HG02970 (cell line): Measurements from ENCODE around the gene CAMSAP1.

ENCODE experiments used
- ATAC-seq: cut with Tn5 transposase; IDR thresholded peaks from one replicate; pipeline ENCODE4 v1.9.1; 2021; ENCODE audit warnings: mild to moderate bottlenecking, moderate library complexity, moderate number of reproducible peaks; ENCODE audit not compliant: unreplicated experiment, low FRiP score

The CAMSAP1 gene

DNA sequence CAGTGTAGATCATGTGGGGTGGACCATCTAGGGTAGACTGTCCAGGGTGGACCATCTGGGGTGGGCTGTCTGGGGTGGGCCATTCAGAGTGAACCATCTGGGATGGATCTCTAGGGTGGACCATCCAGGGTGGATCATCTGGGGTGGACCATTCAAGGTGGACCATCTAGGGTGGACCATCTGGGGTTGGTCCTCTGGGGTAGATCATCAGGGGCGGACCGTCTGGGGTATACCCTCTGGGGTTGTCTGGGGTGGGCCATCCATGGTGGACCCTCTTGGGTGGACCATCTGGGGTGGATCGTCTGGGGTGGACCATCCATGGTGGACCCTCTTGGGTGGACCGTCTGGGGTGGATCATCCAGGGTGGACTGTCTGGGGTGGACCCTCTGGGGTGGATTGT lies 141.1 kb downstream of the CAMSAP1 start:
- ATAC-seq: no peak

DNA sequence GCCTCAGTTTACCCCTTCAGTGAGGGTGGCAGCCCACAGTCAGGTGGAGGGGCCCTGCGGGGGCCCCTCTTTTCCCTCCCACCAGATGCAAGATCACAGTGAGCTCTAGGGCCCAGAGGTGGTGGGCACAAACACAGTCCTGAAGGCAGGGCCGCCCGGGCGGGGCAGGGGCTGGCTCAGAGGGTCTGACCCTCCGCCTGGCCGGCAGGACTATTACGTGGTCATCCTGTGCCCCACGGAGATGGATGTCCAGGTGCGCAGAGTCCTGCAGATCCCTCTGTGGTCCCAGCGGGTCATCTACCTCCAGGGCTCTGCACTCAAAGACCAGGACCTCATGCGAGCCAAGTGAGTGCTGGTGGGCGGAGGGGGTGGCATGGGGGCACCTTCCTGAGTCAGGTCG lies 141.9 kb downstream of the CAMSAP1 start:
- ATAC-seq: no peak

DNA sequence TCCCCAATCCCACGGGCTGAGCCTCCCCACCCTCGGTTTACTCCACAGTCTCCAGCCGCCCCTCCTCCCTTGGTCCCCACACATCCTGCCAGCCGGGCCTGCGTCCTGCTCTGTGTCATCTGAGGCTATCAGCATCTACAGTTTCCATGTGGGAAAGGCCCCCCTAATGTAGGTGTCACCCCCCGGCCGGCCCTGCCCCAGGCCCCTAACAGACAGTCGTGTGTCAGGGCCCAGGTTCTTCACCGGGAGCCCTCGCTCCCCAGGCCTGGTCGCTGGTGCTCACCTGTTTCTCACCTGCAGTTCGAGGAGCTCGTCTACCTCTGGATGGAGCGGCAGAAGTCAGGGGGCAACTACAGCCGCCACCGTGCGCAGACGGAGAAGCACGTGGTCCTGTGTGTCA lies 142.6 kb downstream of the CAMSAP1 start:
- no peak for ATAC-seq

DNA sequence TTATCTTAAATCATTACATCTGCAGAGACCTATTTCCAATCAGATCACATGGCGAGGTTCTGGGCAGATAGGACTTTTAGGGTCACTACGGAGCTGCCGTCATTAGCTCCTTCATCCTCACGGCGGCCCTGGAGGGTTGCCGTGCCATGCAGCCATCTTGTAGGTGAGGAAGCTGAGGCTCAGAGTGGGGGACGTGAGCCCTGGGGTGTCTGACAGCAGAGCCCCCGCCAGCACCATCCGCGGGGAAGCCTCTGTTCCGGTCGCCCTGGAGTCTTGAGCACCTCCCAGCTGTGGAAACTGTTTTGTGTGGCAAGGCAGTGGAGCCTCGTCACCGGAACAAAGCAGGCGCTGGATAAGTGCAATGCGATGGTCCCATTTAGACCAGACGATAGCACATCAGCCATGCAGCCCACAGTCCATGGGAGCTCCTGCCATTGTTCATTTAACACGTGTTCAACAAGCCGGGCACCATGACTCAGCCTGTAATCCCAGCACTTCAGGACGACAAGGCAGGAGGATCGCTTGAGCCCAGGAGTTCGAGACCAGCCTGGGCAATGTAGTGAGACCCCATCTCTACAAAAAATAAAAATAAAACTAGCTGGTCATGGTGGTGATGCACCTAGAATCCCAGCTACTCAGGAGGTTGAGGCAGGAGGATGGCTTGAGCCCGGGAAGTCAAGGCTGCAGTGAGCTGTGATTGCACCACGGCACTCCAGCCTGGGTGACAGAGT lies 143.5 kb downstream of the CAMSAP1 start:
- no peak for ATAC-seq

DNA sequence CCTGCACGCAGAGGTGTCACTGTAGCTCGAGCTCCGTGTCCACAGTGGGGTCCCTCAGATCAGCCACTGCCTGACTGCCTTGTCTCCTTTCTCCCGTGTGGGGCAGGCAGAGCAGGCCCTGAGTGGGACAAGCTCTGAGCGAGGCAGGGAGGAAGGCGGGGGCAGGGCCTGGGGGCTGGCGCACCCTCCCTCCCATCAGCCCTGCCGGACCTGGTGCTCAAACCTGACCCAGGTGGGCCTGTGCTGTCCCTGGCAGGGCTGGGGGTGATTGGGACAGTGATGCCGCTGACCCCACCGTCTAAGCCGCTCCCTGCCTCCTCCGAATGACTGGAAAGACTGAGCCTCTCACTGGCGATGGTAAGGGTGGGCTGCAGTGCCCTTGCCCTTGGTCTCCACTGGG lies 144.4 kb downstream of the CAMSAP1 start:
- no peak for ATAC-seq

DNA sequence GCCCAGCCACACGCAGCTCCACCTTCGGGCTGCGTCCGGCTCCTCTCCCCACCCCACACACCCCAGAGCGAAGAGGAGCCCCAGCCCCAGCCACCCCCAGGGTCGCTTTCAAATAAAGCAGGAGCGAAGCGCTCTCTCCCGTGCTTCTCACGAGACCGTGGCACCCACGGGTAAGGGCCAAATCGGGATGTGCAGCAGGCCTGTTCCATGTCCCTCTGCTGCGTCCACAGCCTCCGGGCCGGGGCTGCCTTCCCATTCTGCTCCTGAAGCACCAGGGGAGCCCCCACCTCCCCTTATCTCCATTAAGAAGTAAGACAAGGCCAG lies 145.5 kb downstream of the CAMSAP1 start:
- ATAC-seq: no peak

DNA sequence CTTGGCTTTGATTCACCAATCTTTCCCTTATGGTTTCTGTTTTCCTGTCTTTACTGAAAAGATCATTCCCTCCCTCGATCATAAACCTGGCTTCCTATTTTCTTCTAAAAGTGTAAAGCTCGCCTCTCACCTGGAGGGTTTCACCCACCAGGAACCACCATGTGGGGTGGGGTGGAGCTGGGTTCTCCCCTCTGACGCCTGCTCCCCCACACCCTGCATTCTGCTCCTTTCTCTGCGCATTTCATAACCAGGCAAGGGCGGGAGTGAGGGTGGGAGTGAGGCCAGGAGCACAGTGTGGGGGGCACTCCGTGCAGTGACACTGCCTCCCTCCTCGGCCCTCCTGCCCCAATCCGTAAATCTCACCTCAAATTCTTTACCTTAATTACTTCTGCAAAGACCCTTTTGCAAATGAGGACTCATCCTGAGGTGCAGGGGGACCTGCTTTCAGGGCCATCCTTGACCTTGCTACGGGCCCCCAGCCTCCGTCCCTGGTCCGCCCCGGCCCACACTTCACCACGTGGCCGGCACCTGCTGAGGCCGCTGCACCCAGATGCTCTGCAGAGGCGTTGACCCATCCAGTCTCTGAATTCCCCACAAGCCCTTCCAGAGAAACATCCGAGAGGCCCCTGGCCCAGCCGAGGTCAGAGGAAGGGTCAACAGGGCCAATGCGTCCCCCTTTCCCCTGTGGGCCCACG lies 146.0 kb downstream of the CAMSAP1 start:
- ATAC-seq: no peak

DNA sequence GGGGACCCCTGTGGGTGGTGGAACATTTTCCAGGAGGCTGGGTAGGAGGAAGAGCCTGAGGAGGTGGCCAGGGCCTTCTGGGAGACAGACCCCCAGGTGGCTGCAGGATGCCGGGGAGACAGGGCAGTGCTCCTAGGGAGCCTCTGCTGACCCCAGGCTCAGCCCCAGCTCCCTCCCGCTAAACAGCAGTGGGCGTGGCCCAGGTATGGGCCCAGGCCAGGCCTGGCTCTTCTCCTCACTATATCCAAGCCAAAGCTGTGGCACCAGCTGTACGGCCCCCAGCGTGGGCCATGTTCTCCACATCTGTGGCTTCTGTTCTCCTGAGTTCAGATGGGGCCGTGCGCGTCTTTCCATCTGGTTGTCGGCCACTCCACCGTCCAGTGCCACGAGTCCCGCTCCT lies 146.9 kb downstream of the CAMSAP1 start:
- ATAC-seq: no peak

DNA sequence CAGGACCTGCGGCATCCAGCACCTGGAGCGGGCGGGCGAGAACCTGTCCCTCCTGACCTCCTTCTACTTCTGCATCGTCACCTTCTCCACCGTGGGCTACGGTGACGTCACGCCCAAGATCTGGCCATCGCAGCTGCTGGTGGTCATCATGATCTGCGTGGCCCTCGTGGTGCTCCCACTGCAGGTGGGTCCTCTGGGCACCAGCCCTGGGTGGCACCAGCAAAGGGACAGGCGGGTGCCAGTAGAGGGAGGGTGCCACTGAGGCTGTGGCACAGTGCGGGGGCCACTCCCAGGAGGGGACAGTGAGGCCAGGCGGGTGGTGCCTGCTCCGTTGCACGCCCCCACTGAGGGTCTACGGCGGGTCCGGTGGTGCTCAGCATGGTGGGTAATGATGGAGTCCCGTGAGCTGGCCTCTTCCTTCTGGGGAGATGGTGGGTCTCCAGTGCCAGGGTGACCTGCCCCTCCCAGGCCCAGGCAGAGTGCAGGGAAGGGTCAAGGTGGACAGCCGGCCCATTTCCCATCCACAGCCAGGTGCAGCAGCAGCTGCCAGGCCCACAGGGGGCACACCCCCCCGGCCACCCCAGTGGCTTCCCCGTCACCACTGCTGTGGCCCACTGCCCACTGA lies 147.6 kb downstream of the CAMSAP1 start:
- no peak for ATAC-seq

DNA sequence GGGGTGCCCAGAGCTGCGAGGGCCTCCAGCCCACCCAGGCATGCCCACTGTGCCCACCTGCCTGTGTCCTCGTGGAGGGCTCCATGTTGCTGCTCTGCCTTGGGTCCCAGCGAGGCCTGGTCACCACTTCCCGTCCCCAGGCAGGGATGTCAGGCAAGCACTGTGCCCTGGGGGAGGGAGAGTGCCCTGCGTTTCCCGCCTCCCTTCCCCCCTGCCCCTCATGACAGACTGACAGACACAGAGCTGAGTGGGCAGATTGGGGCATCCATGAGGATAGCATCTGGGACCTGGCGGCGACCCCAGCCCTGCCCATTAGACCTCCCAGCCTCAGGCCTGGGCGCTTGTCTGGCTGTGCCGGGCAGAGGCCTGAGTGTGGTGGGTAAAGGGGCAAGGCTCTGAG lies 148.5 kb downstream of the CAMSAP1 start:
- no peak for ATAC-seq
